Measurements from ENCODE around the gene PRM1.
"Not testable (repeated sequence)": the region's sequence is repeated elsewhere in the genome, so short reads cannot be mapped to it uniquely, and the experiment has no call there.

PRM1 gene

GRCh38 chr16:11298950-11299547, 17.9 kb upstream of the PRM1 start:
- not testable (repeated sequence) for H3K4me3 ChIP-seq (ENCODE audit: low read length); H3K27ac ChIP-seq (ENCODE audit: low read depth, low read length); H3K9ac ChIP-seq (ENCODE audit: low read length); H3K36me3 ChIP-seq (ENCODE audit: control insufficient read depth, insufficient read depth, low read length); H3K27me3 ChIP-seq (ENCODE audit: control insufficient read depth, insufficient read depth, low read length)
- H3K4me1 ChIP-seq (ENCODE audit: control insufficient read depth, insufficient read depth, low read length) = peaks cover 11% of the 10 kb centered on the region

- Histone ChIP-seq H3K27me3 (ENCODE audit: control insufficient read depth, insufficient read depth, low read length) (no peaks in the 10 kb centered on the region), H3K27ac (ENCODE audit: low read depth, low read length) (peak overlapping the region; percentile 68), H3K4me3 (ENCODE audit: low read length) (no peak overlapping the region), H3K4me1 (ENCODE audit: control insufficient read depth, insufficient read depth, low read length) (peaks cover 11% of the 10 kb centered on the region), H3K36me3 (ENCODE audit: control insufficient read depth, insufficient read depth, low read length) (no peaks in the 10 kb centered on the region), H3K9ac (ENCODE audit: low read length) (no peak overlapping the region)
These were observed 17.2 kb upstream of the PRM1 start for GRCh38 chr16:11298143-11298900.

DNA sequence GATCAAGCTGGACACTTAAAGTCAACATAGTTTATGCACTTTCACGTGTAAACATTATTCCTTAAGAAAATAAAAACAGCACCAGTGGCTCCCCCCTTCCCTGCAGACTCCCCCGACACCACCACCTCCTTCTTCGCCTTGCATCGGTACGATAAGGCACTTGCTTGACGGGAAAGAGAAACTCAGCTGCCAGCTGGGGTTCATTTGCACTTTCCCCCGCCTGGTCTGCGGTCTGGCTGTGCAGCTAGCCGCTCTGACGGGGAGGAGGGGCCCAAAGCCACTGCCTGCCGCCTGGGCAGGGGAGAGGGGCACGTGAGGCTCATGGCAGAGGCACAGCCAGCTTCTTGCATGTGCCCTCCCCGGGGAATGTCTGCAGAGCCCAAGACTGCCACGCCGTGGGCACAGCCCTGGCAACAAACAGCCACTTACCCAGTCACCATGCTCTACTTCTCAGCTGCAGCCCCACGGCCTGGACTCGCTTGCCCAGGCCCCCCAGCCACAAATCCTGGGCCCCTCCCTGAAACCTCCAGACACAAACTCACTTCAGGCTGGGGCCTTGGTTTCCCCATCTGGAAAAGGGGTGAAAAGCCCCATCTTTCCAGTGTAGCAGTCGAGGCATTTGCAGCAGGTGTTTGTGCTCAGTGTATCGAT, 16.5 kb upstream of the PRM1 start:
- Histone ChIP-seq H3K4me3 (ENCODE audit: low read length) (peak overlapping the region; percentile 61), H3K9ac (ENCODE audit: low read length) (no peak overlapping the region), H3K27me3 (ENCODE audit: control insufficient read depth, insufficient read depth, low read length) (no peaks in the 10 kb centered on the region), H3K36me3 (ENCODE audit: control insufficient read depth, insufficient read depth, low read length) (no peaks in the 10 kb centered on the region), H3K27ac (ENCODE audit: low read depth, low read length) (peak overlapping the region; percentile 68), H3K4me1 (ENCODE audit: control insufficient read depth, insufficient read depth, low read length) (peaks cover 11% of the 10 kb centered on the region)

DNA sequence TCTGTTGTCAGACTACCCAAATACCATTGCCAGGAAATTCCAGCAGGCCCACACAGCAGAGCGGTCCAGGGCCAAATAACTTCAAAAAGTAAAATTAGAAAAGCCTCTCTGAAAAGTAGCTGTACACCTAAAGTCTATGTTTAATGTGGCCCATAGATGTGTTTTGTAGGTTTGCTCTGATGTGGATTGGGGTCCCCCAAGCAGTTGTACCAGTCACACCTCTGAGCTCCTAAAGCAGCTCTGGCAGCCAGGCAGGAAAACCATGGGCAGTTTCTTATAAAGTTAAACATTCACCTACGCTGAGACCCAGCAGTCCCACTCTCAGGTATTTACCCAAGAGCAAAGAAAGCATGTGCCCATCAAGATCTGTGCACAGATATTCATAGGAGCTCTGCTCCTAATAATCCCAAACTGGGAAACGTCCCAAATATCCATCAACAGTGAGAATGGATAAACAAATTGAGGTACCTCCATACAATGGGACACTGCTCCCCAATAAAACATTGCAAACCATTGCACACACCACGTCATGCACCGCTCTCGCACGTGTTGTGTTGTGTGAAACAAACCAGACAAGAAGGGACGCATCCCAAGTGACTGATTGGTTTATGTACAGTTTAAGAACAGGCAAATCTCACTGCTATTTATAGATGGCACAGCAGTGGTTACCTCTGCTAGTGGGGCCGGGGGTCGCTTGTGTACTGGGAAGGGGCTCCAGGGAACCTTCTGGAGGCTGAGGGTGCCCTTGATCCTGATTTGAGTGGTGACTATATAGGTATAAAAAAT, 15.8 kb upstream of the PRM1 start:
- Histone ChIP-seq H3K9ac (ENCODE audit: low read length) (no peak overlapping the region), H3K27me3 (ENCODE audit: control insufficient read depth, insufficient read depth, low read length) (no peaks in the 10 kb centered on the region), H3K27ac (ENCODE audit: low read depth, low read length) (no peak overlapping the region), H3K4me3 (ENCODE audit: low read length) (peak overlapping the region; percentile 61), H3K36me3 (ENCODE audit: control insufficient read depth, insufficient read depth, low read length) (no peaks in the 10 kb centered on the region), H3K4me1 (ENCODE audit: control insufficient read depth, insufficient read depth, low read length) (peaks cover 11% of the 10 kb centered on the region)

DNA sequence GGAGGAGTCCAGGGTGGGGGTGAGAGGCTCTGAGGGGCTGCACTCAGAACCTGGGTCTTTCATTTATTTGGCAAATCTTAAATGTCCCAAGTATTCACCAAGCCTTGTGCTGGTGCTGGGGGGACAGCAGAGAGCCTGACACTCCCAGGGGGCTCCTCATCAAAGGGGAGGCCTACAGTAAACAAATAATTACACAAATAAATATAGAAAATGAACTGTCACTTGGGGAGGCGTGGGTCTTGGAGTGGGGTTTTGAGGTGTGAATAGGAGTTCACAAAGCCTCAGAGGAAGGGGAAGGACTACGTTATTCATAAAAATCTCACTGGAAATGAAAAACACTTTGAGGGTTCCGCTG, 15.2 kb upstream of the PRM1 start:
- Histone ChIP-seq H3K27ac (ENCODE audit: low read depth, low read length) (no peak overlapping the region), H3K4me1 (ENCODE audit: control insufficient read depth, insufficient read depth, low read length) (peaks cover 11% of the 10 kb centered on the region), H3K36me3 (ENCODE audit: control insufficient read depth, insufficient read depth, low read length) (no peaks in the 10 kb centered on the region), H3K9ac (ENCODE audit: low read length) (no peak overlapping the region), H3K27me3 (ENCODE audit: control insufficient read depth, insufficient read depth, low read length) (no peaks in the 10 kb centered on the region), H3K4me3 (ENCODE audit: low read length) (no peak overlapping the region)

GRCh38 chr16:11295672-11296071, 14.5 kb upstream of the PRM1 start:
- Histone ChIP-seq H3K4me1 (ENCODE audit: control insufficient read depth, insufficient read depth, low read length) (peaks cover 11% of the 10 kb centered on the region), H3K36me3 (ENCODE audit: control insufficient read depth, insufficient read depth, low read length) (no peaks in the 10 kb centered on the region), H3K4me3 (ENCODE audit: low read length) (no peak overlapping the region), H3K27ac (ENCODE audit: low read depth, low read length) (no peak overlapping the region), H3K27me3 (ENCODE audit: control insufficient read depth, insufficient read depth, low read length) (no peaks in the 10 kb centered on the region), H3K9ac (ENCODE audit: low read length) (no peak overlapping the region)

DNA sequence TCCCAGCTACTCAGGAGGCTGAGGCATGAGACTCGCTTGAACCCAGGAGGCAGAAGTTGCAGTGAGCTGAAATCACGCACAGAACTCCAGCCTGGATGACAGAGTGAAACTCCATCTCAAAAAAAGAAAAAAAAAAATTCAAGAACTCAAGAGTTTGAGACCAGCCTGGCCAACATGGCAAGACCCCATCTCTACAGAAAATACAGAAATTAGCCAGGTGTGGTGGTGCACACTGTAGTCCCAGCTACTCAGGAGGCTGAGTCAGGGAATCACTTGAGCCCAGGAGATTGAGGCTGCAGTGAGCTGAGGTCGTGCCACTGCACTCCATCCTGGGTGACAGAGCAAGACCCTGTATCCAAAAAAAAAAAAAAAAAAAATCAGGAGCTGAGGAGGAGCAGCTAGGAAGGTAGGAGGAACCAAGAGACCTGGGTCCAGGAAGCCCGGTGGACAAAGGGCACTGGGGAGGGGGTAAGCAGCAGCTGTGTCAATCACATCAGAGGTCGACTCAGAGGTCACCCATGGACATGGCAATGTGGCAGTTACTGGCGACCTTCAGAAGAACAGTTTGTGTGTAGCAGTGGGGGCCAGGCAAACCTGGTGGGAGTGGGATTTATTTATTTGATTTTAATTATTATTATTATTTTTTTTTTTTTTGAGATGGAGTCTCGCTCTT, 11.1 kb upstream of the PRM1 start:
- no peak overlapping the region for H3K9ac ChIP-seq (ENCODE audit: low read length)
- H3K36me3 ChIP-seq (ENCODE audit: control insufficient read depth, insufficient read depth, low read length) = no peaks in the 10 kb centered on the region
- H3K27me3 ChIP-seq (ENCODE audit: control insufficient read depth, insufficient read depth, low read length) = no peaks in the 10 kb centered on the region
- H3K4me3 ChIP-seq (ENCODE audit: low read length) = no peak overlapping the region
- no peak overlapping the region for H3K27ac ChIP-seq (ENCODE audit: low read depth, low read length)
- peaks cover 6% of the 10 kb centered on the region for H3K4me1 ChIP-seq (ENCODE audit: control insufficient read depth, insufficient read depth, low read length)

GRCh38 chr16:11291091-11291703, 10.1 kb upstream of the PRM1 start:
- no peaks in the 10 kb centered on the region for H3K4me1 ChIP-seq (ENCODE audit: control insufficient read depth, insufficient read depth, low read length)
- H3K9ac ChIP-seq (ENCODE audit: low read length) = no peak overlapping the region
- H3K27ac ChIP-seq (ENCODE audit: low read depth, low read length) = no peak overlapping the region
- H3K36me3 ChIP-seq (ENCODE audit: control insufficient read depth, insufficient read depth, low read length) = no peaks in the 10 kb centered on the region
- no peaks in the 10 kb centered on the region for H3K27me3 ChIP-seq (ENCODE audit: control insufficient read depth, insufficient read depth, low read length)
- no peak overlapping the region for H3K4me3 ChIP-seq (ENCODE audit: low read length)

- H3K36me3 ChIP-seq (ENCODE audit: control insufficient read depth, insufficient read depth, low read length) = no peaks in the 10 kb centered on the region
- no peaks in the 10 kb centered on the region for H3K4me1 ChIP-seq (ENCODE audit: control insufficient read depth, insufficient read depth, low read length)
- no peak overlapping the region for H3K9ac ChIP-seq (ENCODE audit: low read length)
- no peak overlapping the region for H3K27ac ChIP-seq (ENCODE audit: low read depth, low read length)
- no peaks in the 10 kb centered on the region for H3K27me3 ChIP-seq (ENCODE audit: control insufficient read depth, insufficient read depth, low read length)
- H3K4me3 ChIP-seq (ENCODE audit: low read length) = no peak overlapping the region
These were observed 9.2 kb upstream of the PRM1 start for GRCh38 chr16:11290102-11290893.

DNA sequence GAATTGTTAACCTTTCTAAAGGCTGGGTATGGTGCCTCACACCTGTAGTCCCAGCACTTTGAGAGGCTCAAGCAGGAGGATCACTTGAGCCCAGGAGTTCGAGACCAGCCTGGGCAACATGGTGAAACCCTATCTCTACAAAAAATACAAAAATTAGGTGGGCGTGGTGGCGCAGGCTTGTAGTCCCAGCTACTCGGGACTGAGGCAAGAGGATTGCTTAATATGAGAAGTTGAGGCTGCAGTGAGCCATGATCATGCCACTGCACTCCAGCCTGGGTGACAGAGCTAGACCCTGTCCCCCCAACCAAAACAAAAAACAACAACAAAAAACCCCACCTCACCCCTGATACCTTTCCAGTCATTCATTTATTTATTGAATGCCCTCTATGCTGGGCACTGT, 8.6 kb upstream of the PRM1 start:
- not testable (repeated sequence) for H3K27ac ChIP-seq (ENCODE audit: low read depth, low read length); H3K4me1 ChIP-seq (ENCODE audit: control insufficient read depth, insufficient read depth, low read length); H3K36me3 ChIP-seq (ENCODE audit: control insufficient read depth, insufficient read depth, low read length); H3K27me3 ChIP-seq (ENCODE audit: control insufficient read depth, insufficient read depth, low read length); H3K9ac ChIP-seq (ENCODE audit: low read length); H3K4me3 ChIP-seq (ENCODE audit: low read length)

DNA sequence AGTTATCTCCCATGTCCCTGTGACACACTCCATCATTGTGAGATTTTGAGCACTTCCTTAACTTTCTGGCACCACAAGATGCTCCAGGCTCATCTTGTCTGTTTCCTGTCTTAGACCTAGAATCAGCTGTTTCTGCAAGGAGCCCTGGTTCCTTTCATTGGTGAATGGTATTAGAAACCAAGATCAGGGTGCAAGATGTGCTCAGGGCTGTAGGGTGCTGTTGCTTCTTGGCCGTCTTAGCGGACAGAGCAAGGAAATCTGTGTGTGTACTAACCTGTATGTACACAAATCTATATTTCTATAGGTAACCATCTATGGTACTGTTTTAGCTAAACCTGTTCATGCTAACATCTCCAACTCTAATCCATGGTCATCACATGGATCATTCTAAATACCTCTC, 8.1 kb upstream of the PRM1 start:
- Histone ChIP-seq H3K4me1 (ENCODE audit: control insufficient read depth, insufficient read depth, low read length) (no peaks in the 10 kb centered on the region), H3K9ac (ENCODE audit: low read length) (no peak overlapping the region), H3K27me3 (ENCODE audit: control insufficient read depth, insufficient read depth, low read length) (no peaks in the 10 kb centered on the region), H3K36me3 (ENCODE audit: control insufficient read depth, insufficient read depth, low read length) (no peaks in the 10 kb centered on the region), H3K4me3 (ENCODE audit: low read length) (no peak overlapping the region), H3K27ac (ENCODE audit: low read depth, low read length) (no peak overlapping the region)
